Endothelial cell of umbilical vein (primary cell): ENCODE measurements around the gene ADGRG7. TPM values are rescaled to one million over a fixed set of nuclear protein-coding genes. Genes with fewer than 3 reads are reported as not detected.

Experiments used
- BruUV-seq: library from RNA; stranded (reverse); fragments of 400-500 nt; replicated peaks from 2 replicates; lab custom pipeline; 2021; lab: Mats Ljungman, UMichigan
- CTCF ChIA-PET: fragments of 300-600, 350-600 bp; sonication (Branson Sonifier 250); formaldehyde crosslinking; loops from one replicate; lab custom pipeline; 2021; ENCODE audit warnings: antibody characterized with exemption, inconsistent platforms; lab: Charles Lee
- POLR2A ChIA-PET: fragments of 300-600, 350-600 bp; sonication (Branson Sonifier 250); formaldehyde crosslinking; loops from one replicate; lab custom pipeline; 2021; ENCODE audit warnings: antibody characterized with exemption, inconsistent platforms; lab: Charles Lee
- DNase-seq: peaks from one replicate; pipeline ENCODE4 v3.0.0-alpha.2; 2011; ENCODE audit warnings: low read depth, low spot score
- FAIRE-seq: peaks from 2 replicates; lab custom pipeline; 2011; peaks lifted over from hg19 to GRCh38; lab: Jason Lieb, UNC
- H2AFZ ChIP-seq: 2 replicates; pipeline ENCODE4 v1.6.0; 2012; ENCODE audit warnings: low read depth, low read length, control low read depth, inconsistent platforms
- H3K27ac ChIP-seq: 2 replicates; pipeline ENCODE4 v1.5.1; 2011; ENCODE audit warnings: low read depth, mild to moderate bottlenecking, control low read depth, low read length, moderate library complexity; ENCODE audit not compliant: insufficient read depth
- H3K27me3 ChIP-seq, 2 experiments: 2 replicates each; pipeline versions ENCODE4 v1.6.0 to v1.6.1; 2011; ENCODE audit warnings: low read length in 2 of 2, mixed read lengths in 1 of 2; ENCODE audit not compliant: control insufficient read depth in 2 of 2, insufficient read depth in 2 of 2
- H3K36me3 ChIP-seq, 2 experiments: 2 replicates in 1 of 2; 3 replicates in 1 of 2; pipeline ENCODE4 v1.5.1; 2011; ENCODE audit warnings: low read length in 2 of 2, mild to moderate bottlenecking in 1 of 2, moderate library complexity in 1 of 2; ENCODE audit not compliant: control insufficient read depth in 2 of 2, insufficient read depth in 2 of 2; ENCODE audit errors: extremely low read depth in 1 of 2
- H3K4me1 ChIP-seq: 3 replicates; pipeline ENCODE4 v1.5.1; 2011; ENCODE audit warnings: mild to moderate bottlenecking, low read length; ENCODE audit not compliant: control insufficient read depth, insufficient read depth; ENCODE audit errors: extremely low read depth
- H3K4me2 ChIP-seq: 2 replicates; pipeline ENCODE4 v1.6.1; 2011; ENCODE audit warnings: low read length, control low read depth, mixed read lengths; ENCODE audit not compliant: insufficient read depth
- H3K4me3 ChIP-seq, 3 experiments: fragments of 200-600 bp in 1 of 3; sonication (generic), shearing (Covaris generic) in 1 of 3; replicated peaks in 1 of 3; 2 replicates each; pipeline ENCODE4 v1.5.1; 2011 to 2016; ENCODE audit warnings: control low read depth in 3 of 3, low read length in 3 of 3, mild to moderate bottlenecking in 2 of 3, inconsistent platforms in 1 of 3, low read depth in 1 of 3, moderate library complexity in 1 of 3; ENCODE audit not compliant: insufficient read depth in 1 of 3
- H3K79me2 ChIP-seq: 2 replicates; pipeline ENCODE4 v1.6.0; 2012; ENCODE audit warnings: low read length, inconsistent platforms; ENCODE audit not compliant: control insufficient read depth, insufficient read depth
- H3K9ac ChIP-seq: replicated peaks from 2 replicates; pipeline ENCODE3; 2011; ENCODE audit warnings: low read length, control low read depth; ENCODE audit not compliant: insufficient read depth; ENCODE audit errors: extremely low read depth
- H3K9me1 ChIP-seq: replicated peaks from 3 replicates; pipeline ENCODE4 v1.6.0; 2011; ENCODE audit warnings: mild to moderate bottlenecking, low read length; ENCODE audit not compliant: control insufficient read depth, insufficient read depth; ENCODE audit errors: extremely low read depth
- H3K9me3 ChIP-seq: replicated peaks from 2 replicates; pipeline ENCODE4 v1.5.1; 2012; ENCODE audit warnings: low read length, inconsistent platforms; ENCODE audit not compliant: control insufficient read depth, insufficient read depth
- H4K20me1 ChIP-seq: replicated peaks from 2 replicates; pipeline ENCODE3; 2011; ENCODE audit warnings: mild to moderate bottlenecking, low read length; ENCODE audit not compliant: control insufficient read depth, insufficient read depth; ENCODE audit errors: extremely low read depth
- EZH2 ChIP-seq: IDR thresholded peaks from 2 replicates; pipeline ENCODE4 v1.6.1; 2012; ENCODE audit warnings: borderline replicate concordance, low read depth, mild to moderate bottlenecking, moderate library complexity, low read length, inconsistent platforms; ENCODE audit not compliant: severe bottlenecking
- FOS ChIP-seq: IDR thresholded peaks from 2 replicates; pipeline ENCODE4 v1.6.1; 2011; ENCODE audit warnings: mild to moderate bottlenecking, low read length, moderate library complexity, borderline replicate concordance; ENCODE audit not compliant: insufficient read depth
- GATA2 ChIP-seq: IDR thresholded peaks from 2 replicates; pipeline ENCODE4 v1.7.0; 2011; ENCODE audit warnings: low read depth, mild to moderate bottlenecking, moderate library complexity, mixed read lengths, low read length; ENCODE audit not compliant: insufficient read length, insufficient read depth
- JUN ChIP-seq: IDR thresholded peaks from 2 replicates; pipeline ENCODE4 v1.6.1; 2011; ENCODE audit warnings: borderline replicate concordance, low read depth; ENCODE audit not compliant: insufficient read length, insufficient read depth
- MYC ChIP-seq: IDR thresholded peaks from one replicate; pipeline ENCODE4 v1.6.1; 2011; ENCODE audit warnings: mild to moderate bottlenecking, low read depth, low read length
- POLR2A ChIP-seq: IDR thresholded peaks from 2 replicates; pipeline ENCODE4 v1.6.1; 2012; ENCODE audit warnings: low read depth, mild to moderate bottlenecking, control low read depth, low read length
- POLR2AphosphoS5 ChIP-seq: IDR thresholded peaks from 2 replicates; pipeline ENCODE4 v1.6.1; 2012; ENCODE audit warnings: low read depth, mild to moderate bottlenecking, control low read depth, low read length, moderate library complexity; ENCODE audit not compliant: insufficient read depth
- dilution Hi-C: fragments of 300-500 bp; cut with MboI; formaldehyde crosslinking; loops from one replicate; pipeline ENCODE4 v1.15.0; 2019; ENCODE audit warnings: low sequenced_read_pairs; ENCODE audit not compliant: extremely low pct_ligation_motif_present
- intact Hi-C: fragments of 100-400 bp; cut with micrococcal nuclease; formaldehyde crosslinking; loops from one replicate; pipeline ENCODE4 v1.10.0; 2022
- polyA plus RNA-seq, 4 experiments: library from polyadenylated mRNA; depleted of rRNA in 3 of 4; stranded (reverse) in 3 of 4; unstranded in 1 of 4; fragments of >200 nt; gene quantifications; 2 replicates each; pipeline versions ENCODE4 v1.2.1 to v1.2.3, GENCODE V29; 2011 to 2012; ENCODE audit warnings: missing spikeins in 1 of 4
- total RNA-seq: library from RNA; stranded (reverse); gene quantifications from 2 replicates; pipeline ENCODE4 v1.2.3, GENCODE V29; 2021
- TF ChIP-seq, protein P1 (sequence below), 2 donors: IDR thresholded peaks; 1 replicate in 1 of 2; 2 replicates in 1 of 2; pipeline ENCODE4 v1.5.1; 2011; ENCODE audit warnings: low read length in 2 of 2, mild to moderate bottlenecking in 2 of 2, moderate library complexity in 2 of 2, control low read depth in 1 of 2, inconsistent platforms in 1 of 2, low read depth in 1 of 2; ENCODE audit not compliant: insufficient read depth in 1 of 2; ENCODE audit errors: extremely low read depth in 1 of 2
- TF ChIP-seq, protein P2 (sequence below): IDR thresholded peaks from 2 replicates; pipeline ENCODE4 v1.6.1; 2011; ENCODE audit not compliant: insufficient read depth, insufficient read length

The ADGRG7 gene
- total and polyA plus RNA-seq, 2 donors (not counting 3 experiments of a cell fraction or from before 2014, with no cell fraction given): not detected

DNA sequence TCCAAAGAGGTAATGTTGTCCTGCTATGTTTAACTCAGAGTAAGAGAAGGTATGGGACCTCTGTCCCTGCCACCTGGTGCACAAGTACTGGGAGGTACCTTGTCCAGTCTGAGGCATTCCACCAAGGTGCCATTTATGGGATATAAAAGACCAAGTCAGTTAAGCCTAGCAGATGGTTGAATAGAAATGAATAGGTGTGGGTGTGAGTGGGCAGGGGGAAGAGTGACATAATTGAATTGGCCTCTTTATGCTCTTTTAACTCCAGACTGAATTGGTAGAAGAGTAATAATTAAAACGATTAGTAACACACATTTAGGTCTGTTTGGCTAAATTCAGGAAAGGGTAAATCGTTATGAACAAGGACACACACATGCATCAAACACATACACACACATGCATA is 562 bp downstream of the ADGRG7 start:
- BruUV-seq: no TSS peak

More for the DNA sequence above, 562 bp downstream of the ADGRG7 start:
- peaks cover 10% of the 10 kb centered on the region in 2 experiments for H3K27me3 ChIP-seq
- ChIA-PET CTCF (no interaction called here), POLR2A (no interaction called here)
- no peaks in the 10 kb centered on the region for H3K79me2 ChIP-seq
- FAIRE-seq: no peak
- H3K9me3 ChIP-seq: no peaks in the 10 kb centered on the region
- TF ChIP-seq, protein P1, sequence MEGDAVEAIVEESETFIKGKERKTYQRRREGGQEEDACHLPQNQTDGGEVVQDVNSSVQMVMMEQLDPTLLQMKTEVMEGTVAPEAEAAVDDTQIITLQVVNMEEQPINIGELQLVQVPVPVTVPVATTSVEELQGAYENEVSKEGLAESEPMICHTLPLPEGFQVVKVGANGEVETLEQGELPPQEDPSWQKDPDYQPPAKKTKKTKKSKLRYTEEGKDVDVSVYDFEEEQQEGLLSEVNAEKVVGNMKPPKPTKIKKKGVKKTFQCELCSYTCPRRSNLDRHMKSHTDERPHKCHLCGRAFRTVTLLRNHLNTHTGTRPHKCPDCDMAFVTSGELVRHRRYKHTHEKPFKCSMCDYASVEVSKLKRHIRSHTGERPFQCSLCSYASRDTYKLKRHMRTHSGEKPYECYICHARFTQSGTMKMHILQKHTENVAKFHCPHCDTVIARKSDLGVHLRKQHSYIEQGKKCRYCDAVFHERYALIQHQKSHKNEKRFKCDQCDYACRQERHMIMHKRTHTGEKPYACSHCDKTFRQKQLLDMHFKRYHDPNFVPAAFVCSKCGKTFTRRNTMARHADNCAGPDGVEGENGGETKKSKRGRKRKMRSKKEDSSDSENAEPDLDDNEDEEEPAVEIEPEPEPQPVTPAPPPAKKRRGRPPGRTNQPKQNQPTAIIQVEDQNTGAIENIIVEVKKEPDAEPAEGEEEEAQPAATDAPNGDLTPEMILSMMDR (IDR thresholded peaks at IDR 0.05; ENCODE audit: extremely low read depth in 1 of 2, insufficient read depth in 1 of 2, low read depth in 1 of 2, low read length in 2 of 2): no peak
- TF ChIP-seq POLR2AphosphoS5: no peak
- TF ChIP-seq, protein P2, sequence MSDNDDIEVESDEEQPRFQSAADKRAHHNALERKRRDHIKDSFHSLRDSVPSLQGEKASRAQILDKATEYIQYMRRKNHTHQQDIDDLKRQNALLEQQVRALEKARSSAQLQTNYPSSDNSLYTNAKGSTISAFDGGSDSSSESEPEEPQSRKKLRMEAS: no peak
- no peak for TF ChIP-seq JUN
- TF ChIP-seq EZH2: no peak
- no peak for TF ChIP-seq FOS
- TF ChIP-seq POLR2A: no peak
- no peak for TF ChIP-seq MYC
- TF ChIP-seq GATA2: no peak
- no peaks in the 10 kb centered on the region for H3K36me3 ChIP-seq
- H3K4me1 ChIP-seq: no peaks in the 10 kb centered on the region
- no peak for DNase-seq
- intact Hi-C loops: no loop called here
- no peak overlapping the region for H3K4me3 ChIP-seq
- H2AFZ ChIP-seq: no peak overlapping the region
- H3K9me1 ChIP-seq: no peaks in the 10 kb centered on the region
- no peak overlapping the region for H3K27ac ChIP-seq
- H3K4me2 ChIP-seq: no peak overlapping the region
- dilution Hi-C loops: no loop called here
- H3K9ac ChIP-seq: no peak overlapping the region
- H4K20me1 ChIP-seq: no peaks in the 10 kb centered on the region
